Activated effector memory CD4-positive, alpha-beta T cell treated with Interleukin-2 at 50 U/mL for 16 hours (primary cell): Measurements from ENCODE around the gene CABLES1.

Experiments
- DNase-seq: peaks from one replicate; pipeline ENCODE4 v3.0.0-alpha.2; 2020

Gene CABLES1

GRCh38 chr18:23171581-23172156, 36.4 kb downstream of the CABLES1 start:
- DNase-seq, result no peak

- no peak for DNase-seq
These were observed 37.5 kb downstream of the CABLES1 start for GRCh38 chr18:23172591-23173380.

- no peak for DNase-seq
These were observed 38.6 kb downstream of the CABLES1 start for GRCh38 chr18:23173912-23174311.

GRCh38 chr18:23176701-23177432, 41.6 kb downstream of the CABLES1 start:
- DNase-seq, result no peak

- no peak for DNase-seq
These were observed 42.3 kb downstream of the CABLES1 start for GRCh38 chr18:23177433-23178072.

GRCh38 chr18:23178201-23178600, 42.9 kb downstream of the CABLES1 start:
- no peak for DNase-seq

- no peak for DNase-seq
These were observed 43.4 kb downstream of the CABLES1 start for GRCh38 chr18:23178661-23179081.

GRCh38 chr18:23179416-23179815, 44.1 kb downstream of the CABLES1 start:
- no peak for DNase-seq

GRCh38 chr18:23181547-23181946, 46.3 kb downstream of the CABLES1 start:
- no peak for DNase-seq

GRCh38 chr18:23182606-23183005, 47.3 kb downstream of the CABLES1 start:
- no peak for DNase-seq

GRCh38 chr18:23183411-23184150, 48.3 kb downstream of the CABLES1 start:
- no peak for DNase-seq

- DNase-seq, result no peak
These were observed 51.5 kb downstream of the CABLES1 start for GRCh38 chr18:23186781-23187180.

- DNase-seq, result no peak
These were observed 52.9 kb downstream of the CABLES1 start for GRCh38 chr18:23188068-23188760.

GRCh38 chr18:23189099-23189498, 53.8 kb downstream of the CABLES1 start:
- DNase-seq, result no peak

- no peak for DNase-seq
These were observed 54.7 kb downstream of the CABLES1 start for GRCh38 chr18:23189768-23190661.

GRCh38 chr18:23191232-23191631, 55.9 kb downstream of the CABLES1 start:
- no peak for DNase-seq

- no peak for DNase-seq
These were observed 58.5 kb downstream of the CABLES1 start for GRCh38 chr18:23193742-23194141.

- no peak for DNase-seq
These were observed 59.1 kb downstream of the CABLES1 start for GRCh38 chr18:23194155-23194996.

GRCh38 chr18:23194997-23195957, 60.0 kb downstream of the CABLES1 start:
- no peak for DNase-seq
